HFFc6 (cell line): ENCODE results near the gene CAMSAP3. TPM values are rescaled to one million over a fixed set of nuclear protein-coding genes. Genes with fewer than 3 reads are reported as not detected.

Source experiments
- DNase-seq: peaks from one replicate; pipeline ENCODE4 v3.0.0-alpha.2; 2018
- H3K27ac Mint-ChIP-seq: 2 replicates; pipeline ENCODE4 v1.8.0; 2020; ENCODE audit warnings: mild to moderate bottlenecking, mixed read lengths
- H3K27me3 Mint-ChIP-seq: 2 replicates; pipeline ENCODE4 v1.8.0; 2021; ENCODE audit warnings: mild to moderate bottlenecking, moderate library complexity, mixed read lengths; ENCODE audit not compliant: insufficient read depth
- H3K36me3 Mint-ChIP-seq: 2 replicates; pipeline ENCODE4 v1.8.0; 2021; ENCODE audit warnings: low read depth, mixed read lengths
- H3K4me1 Mint-ChIP-seq: 2 replicates; pipeline ENCODE4 v1.8.0; 2020; ENCODE audit warnings: low read depth, mixed read lengths
- H3K4me3 Mint-ChIP-seq: 2 replicates; pipeline ENCODE4 v1.8.0; 2020; ENCODE audit warnings: mild to moderate bottlenecking, moderate library complexity, mixed read lengths
- H3K9me3 Mint-ChIP-seq: 2 replicates; pipeline ENCODE4 v1.8.0; 2020; ENCODE audit warnings: mild to moderate bottlenecking, mixed read lengths
- total RNA-seq, 6 experiments: library from RNA; stranded (reverse); fragmentation: NEBNext Ultra II Directional; extraction: Animal tissue kit (Norgen Biotek cat#: 25700); gene quantifications; 2 replicates in 1 of 6; 3 replicates in 5 of 6; pipeline ENCODE4 v1.2.3, GENCODE V29; 2021
- TF ChIP-seq, protein P1 (sequence below): fragments of 200-600 bp; sonication (generic); IDR thresholded peaks from 2 replicates; pipeline ENCODE4 v1.5.0; 2021; ENCODE audit warnings: antibody characterized with exemption, mild to moderate bottlenecking

The CAMSAP3 gene
- total RNA-seq, 6 experiments from 2014 or later: not detected

DNA sequence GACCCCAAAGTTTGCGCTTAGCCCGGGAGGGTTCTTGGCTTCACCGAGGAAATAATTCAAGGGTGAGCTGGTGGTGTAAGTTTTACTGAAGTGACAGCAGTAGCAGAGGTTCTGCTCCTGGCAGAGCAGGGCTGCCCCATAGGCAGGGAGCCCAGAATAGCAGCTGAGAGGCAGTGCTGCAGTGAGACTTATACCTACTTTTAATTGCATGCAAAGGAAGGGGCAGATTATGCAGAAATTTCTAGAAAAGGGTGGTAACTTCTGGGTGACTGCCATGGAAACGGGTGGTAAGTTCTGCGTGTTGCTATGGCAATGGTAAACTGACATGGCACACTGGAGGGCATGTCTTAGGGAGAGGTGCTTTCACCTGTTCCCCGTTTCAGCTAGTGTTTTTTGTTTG lies 17.5 kb upstream of the CAMSAP3 start:
- no peaks in the 10 kb centered on the region for H3K4me1 Mint-ChIP-seq
- no peak overlapping the region for H3K4me3 Mint-ChIP-seq
- no peaks in the 10 kb centered on the region for H3K36me3 Mint-ChIP-seq
- no peak overlapping the region for H3K27ac Mint-ChIP-seq
- no peak for DNase-seq
- H3K9me3 Mint-ChIP-seq: no peaks in the 10 kb centered on the region
- H3K27me3 Mint-ChIP-seq: peaks cover 14% of the 10 kb centered on the region
- TF ChIP-seq, protein P1, sequence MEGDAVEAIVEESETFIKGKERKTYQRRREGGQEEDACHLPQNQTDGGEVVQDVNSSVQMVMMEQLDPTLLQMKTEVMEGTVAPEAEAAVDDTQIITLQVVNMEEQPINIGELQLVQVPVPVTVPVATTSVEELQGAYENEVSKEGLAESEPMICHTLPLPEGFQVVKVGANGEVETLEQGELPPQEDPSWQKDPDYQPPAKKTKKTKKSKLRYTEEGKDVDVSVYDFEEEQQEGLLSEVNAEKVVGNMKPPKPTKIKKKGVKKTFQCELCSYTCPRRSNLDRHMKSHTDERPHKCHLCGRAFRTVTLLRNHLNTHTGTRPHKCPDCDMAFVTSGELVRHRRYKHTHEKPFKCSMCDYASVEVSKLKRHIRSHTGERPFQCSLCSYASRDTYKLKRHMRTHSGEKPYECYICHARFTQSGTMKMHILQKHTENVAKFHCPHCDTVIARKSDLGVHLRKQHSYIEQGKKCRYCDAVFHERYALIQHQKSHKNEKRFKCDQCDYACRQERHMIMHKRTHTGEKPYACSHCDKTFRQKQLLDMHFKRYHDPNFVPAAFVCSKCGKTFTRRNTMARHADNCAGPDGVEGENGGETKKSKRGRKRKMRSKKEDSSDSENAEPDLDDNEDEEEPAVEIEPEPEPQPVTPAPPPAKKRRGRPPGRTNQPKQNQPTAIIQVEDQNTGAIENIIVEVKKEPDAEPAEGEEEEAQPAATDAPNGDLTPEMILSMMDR: no peak

DNA sequence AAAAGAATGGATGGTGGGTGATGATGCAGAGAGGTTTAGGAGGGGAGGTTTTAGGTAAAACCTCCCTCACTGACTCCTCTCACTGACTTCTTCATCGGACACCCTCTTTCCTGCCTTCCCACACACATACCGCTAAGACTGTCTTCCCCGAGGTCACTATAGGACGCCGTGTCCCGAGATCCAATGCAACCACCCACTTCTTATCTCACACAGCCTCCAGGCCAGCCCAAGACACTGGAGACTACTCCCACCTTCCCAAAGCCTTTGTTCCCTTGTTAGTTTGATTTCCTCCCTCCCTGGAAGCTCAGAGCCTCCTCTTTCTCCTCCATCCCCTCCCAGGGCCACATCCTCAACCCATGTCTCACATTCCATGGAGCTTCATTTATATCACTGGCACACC lies 16.5 kb upstream of the CAMSAP3 start:
- Mint-ChIP-seq H3K27me3 (peaks cover 16% of the 10 kb centered on the region), H3K27ac (no peak overlapping the region), H3K9me3 (no peaks in the 10 kb centered on the region), H3K4me3 (no peak overlapping the region), H3K36me3 (no peaks in the 10 kb centered on the region), H3K4me1 (no peaks in the 10 kb centered on the region)
- TF ChIP-seq, protein P1: no peak
- no peak for DNase-seq

DNA sequence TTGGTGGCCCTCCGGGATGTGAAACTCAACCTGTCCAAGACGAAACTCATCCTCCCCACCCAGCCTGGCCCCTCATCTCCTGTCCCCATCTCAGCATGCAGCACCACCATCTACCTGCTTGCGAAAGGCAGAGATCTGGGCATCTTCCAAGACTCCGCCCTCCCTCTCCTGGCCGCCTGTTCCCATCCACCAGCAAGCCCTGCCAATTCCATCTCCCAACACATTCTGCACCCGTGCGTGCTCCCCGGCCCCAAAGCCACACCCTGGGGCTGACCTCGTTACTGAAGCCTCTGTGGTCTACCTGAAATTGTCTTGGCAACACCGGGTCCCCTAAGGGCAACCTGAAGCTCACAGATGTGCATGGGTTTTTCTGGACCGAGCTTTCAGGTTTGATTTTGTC lies 13.2 kb upstream of the CAMSAP3 start:
- H3K36me3 Mint-ChIP-seq: no peaks in the 10 kb centered on the region
- DNase-seq: no peak
- no peaks in the 10 kb centered on the region for H3K4me1 Mint-ChIP-seq
- peaks cover 24% of the 10 kb centered on the region for H3K27me3 Mint-ChIP-seq
- no peak overlapping the region for H3K4me3 Mint-ChIP-seq
- no peaks in the 10 kb centered on the region for H3K9me3 Mint-ChIP-seq
- TF ChIP-seq, protein P1: no peak
- H3K27ac Mint-ChIP-seq: no peak overlapping the region

DNA sequence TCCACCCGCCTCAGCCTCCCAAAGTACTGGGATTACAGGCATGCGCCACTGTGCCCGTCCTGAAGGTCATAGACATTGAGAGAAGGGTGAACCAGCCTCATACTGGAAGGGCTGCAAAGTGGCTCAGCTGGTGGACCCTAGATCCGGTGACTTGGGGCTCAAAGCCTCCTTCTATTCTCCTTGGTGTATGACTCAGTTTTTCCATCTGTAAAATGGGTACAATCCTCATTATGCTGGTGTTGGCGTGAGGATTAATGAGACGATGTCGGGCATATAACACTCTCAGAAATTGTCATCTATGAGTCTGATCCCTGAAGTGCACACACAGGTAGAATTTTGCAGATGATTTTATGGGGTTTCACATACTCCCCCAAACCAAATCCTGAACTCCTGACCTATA lies 5.8 kb upstream of the CAMSAP3 start:
- Mint-ChIP-seq H3K4me3 (no peak overlapping the region), H3K4me1 (no peaks in the 10 kb centered on the region), H3K36me3 (no peaks in the 10 kb centered on the region), H3K27me3 (peaks cover 18% of the 10 kb centered on the region), H3K9me3 (no peaks in the 10 kb centered on the region), H3K27ac (no peak overlapping the region)
- TF ChIP-seq, protein P1: no peak
- DNase-seq: no peak

DNA sequence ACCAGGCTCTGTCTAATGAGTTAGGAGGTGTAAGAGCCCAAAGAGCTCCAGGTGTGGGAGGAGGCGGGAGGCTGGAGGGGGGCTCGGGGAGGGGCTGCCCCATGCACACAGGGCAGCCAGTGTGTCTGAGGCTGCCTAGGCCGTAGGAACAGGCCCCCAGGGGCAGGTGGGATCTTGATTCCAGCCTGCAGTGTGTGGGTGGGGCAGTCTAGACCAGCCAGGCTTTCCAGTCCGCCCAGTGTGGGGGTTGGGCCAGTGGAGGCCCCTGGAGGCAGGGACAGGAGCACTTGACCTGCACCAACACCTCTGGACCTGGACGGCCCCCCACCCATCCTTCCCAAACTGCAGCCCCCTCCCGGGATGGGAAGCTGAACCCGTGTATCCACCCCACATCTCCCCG lies 5.4 kb upstream of the CAMSAP3 start:
- no peaks in the 10 kb centered on the region for H3K36me3 Mint-ChIP-seq
- no peak overlapping the region for H3K27ac Mint-ChIP-seq
- H3K9me3 Mint-ChIP-seq: no peaks in the 10 kb centered on the region
- DNase-seq: no peak
- peaks cover 20% of the 10 kb centered on the region for H3K27me3 Mint-ChIP-seq
- no peak overlapping the region for H3K4me3 Mint-ChIP-seq
- TF ChIP-seq, protein P1: no peak
- no peaks in the 10 kb centered on the region for H3K4me1 Mint-ChIP-seq
